CD4-positive, alpha-beta T cell treated with Interleukin-17A for 1 hour (primary cell): ENCODE results near the gene MINK1.
"Not testable (repeated sequence)": the region's sequence is repeated elsewhere in the genome, so short reads cannot be mapped to it uniquely, and the experiment has no call there.

Experiments
- DNase-seq: peaks from one replicate; pipeline ENCODE4 v3.0.0-alpha.2; 2020

The MINK1 gene

DNA sequence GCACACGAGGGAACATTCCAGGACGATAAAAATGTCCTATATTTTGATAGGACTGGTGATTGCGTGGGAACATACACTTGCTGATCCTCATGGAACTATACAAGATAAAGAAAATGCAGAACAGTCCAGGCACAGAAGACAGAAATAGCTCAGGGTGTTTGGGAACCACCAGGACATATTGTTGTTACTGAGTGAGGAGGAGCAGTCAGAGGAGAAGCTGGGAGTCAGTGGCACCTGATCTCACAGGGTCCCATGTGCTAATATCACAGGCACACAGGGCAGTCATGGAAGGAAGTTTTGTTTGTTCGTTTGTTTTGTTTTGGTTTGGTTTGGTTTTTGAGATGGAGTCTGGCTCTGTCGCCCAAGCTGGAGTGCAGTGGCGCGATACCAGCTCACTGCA lies 20.4 kb upstream of the MINK1 start:
- no peak for DNase-seq

DNA sequence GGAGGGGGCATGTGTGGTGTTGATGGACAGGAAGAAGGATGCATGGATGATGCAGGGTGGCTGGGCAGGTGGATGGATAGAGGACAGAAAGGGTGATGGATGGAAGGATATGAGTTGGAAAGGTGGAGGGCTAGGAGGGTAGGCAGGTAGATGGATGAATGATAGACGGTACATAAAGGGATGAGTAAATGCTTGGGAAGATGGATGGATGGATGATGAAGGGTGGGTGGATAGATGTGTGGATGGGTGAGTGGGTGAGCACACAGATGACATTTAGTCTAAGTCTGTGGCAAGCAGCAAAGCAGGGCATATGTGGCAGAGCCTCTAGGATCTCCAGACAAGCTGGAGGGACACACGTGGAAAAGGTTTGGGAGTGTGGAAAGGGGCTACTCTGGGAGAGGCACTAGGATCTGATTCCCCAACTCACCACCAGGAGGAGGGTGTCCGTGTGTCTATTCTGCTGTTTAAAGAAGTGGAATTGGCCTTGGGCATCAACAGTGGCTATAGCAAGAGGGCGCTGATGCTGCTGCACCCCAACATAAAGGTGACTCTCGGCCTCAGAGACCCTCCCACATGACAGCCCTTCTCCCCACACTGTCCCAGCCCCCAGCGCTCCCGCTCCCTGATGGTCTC lies 18.0 kb upstream of the MINK1 start:
- DNase-seq = no peak

DNA sequence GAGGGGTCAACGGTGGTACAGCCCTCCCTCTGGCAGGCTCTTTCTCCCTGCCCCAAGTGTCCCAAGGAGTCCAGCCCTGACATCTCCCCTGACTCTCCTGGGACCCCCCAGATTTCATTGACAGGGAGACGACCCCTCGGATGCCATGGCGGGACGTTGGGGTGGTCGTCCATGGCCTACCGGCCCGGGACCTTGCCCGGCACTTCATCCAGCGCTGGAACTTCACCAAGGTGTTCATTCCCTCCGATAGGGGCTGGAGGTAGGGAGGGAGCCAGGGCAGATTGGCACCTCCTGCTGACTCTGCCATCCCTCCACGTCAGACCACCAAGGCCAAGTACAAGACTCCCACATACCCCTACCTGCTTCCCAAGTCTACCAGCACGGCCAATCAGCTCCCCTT lies 16.3 kb upstream of the MINK1 start:
- DNase-seq = no peak

DNA sequence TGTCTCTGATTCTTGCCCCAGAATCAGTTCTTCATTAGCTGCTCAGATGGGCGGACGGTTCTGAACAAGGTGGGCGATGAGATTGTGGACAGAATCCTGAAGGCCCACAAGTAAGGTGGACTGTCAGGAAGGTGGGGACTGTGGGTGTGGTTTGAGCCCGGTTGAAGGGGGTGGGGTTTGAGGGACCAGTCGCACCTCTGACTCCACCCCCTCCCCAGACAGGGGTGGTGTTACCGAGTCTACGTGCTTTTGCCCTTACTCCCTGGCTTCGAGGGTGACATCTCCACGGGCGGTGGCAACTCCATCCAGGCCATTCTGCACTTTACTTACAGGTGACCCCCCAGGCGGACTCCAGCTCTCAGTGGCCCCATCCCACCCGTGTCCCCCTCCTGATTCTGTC lies 14.9 kb upstream of the MINK1 start:
- DNase-seq = no peak

DNA sequence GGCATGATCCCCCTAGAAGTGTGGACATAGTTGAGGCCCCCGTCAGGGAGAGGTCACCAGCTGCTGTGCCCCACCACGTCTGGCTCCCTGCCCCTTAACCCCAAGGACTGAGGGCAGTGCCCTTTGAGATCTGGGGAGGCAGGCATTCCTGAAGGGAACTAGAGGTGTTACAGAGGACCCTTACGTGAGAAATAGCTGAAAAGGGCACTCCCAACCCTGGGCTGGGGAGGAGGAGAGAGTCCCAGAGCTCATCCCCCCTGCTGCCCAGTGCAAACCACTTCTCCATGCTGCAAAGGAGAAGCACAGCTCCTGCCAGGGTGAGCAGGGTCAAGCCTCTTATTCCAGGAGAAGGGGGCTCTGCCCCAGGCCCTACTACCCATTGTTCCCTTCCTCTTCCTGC lies 10.3 kb upstream of the MINK1 start:
- DNase-seq = no peak

DNA sequence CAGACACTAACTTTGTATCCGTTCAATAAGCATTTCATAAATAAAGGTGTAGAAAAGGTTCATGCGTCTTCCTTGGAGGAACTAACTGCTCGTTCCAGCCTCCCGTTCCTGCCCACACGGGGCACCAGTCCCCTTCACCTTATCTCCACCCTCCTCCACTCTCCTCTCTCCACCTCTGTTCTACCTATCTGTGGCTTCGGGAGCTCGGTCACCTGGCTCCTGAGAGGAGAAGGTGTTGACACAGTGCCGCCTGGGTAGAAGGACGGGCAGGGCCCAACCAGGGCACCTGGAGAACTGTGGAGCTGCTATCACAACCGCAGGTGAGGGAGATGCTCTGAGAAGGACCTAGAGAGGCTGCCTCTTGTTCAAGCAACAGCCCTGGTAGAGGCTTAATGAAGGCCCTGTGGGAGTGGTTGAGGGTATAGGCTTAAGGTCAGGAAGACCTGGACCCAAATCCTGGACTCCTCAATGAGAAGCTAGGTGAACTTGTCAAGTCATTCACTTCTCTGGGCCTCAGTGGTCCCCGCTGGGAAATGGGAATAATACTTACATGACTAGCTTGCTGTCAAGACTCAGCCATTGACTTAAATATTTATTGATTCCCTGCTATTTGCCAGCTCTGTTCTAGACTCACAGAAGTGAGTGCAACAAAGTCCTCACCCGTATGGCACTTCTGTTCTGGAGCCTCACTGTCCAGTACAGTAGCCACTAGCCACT lies 9.6 kb upstream of the MINK1 start:
- no peak for DNase-seq

DNA sequence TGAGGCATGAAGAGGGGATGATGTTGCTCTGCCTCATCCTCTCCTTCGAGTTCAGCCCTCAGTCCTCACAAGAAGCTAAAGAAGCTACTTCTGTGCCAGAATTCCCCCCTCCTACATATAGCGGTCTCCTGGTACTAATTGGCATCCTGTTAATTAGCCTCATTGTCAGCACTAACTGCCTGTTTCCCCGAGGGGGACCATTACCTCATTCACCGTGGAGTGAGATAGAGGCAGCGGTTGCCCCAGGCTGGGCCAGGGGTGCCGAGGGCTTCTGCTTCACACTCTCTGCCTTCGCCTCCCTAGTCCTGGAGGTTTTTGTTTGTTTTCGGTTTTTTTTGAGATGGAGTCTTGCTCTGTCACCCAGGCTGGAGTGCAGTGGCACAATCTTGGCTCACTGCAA lies 5.7 kb upstream of the MINK1 start:
- DNase-seq = no peak

DNA sequence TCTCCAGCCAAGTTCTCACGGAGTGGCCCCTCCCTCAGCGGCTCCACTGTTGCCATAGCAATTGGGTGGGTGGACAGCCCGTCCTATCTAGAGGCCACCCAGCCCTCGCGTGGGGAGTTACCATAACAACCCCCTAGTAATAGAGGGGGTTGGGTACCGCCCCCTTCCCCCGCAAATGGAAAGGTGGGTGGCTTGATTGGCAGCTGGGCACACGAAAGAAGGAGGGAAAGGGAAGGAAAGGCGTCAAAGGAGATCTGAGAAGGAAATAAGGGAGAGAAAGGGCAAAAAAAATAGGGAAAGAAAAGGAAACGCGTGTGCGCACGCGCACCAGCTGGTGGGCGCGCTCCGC lies 337 bp upstream of the MINK1 start:
- DNase-seq = not testable (repeated sequence)

DNA sequence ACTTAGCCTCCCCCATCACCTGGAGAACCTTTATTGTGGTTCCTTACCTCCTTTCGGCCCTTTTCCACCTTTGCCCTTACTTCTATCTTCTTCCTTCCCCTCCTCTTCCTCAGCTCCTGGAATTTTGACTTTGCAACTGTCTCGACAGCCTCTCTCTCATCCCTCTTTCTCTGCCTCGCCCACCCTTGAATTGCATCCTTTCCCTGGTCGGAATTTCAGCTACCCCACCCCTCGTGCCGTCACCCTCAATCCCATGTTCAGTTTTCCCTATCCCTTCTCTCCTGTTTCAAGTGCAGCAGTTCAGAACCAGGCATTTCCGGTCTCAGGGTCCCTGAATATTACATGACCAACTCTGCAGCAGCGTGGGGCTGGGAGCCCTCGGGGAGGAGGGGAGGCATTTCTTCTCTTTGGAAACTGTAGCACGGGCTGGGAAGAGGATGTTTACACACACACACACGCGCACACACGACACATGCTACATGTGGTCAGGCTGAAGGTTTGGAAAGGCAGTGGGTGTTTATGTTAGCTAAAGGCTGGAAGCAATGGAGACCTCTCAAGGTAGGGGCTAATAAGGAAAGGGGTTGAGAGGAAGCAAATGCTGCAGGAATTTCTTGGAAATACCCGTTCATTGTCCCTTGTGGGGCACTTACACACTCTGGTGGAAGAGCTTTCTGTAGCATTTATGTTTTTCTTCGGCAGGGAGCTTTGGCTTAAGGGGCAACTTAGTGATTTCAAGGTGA lies 971 bp downstream of the MINK1 start:
- DNase-seq = no peak

DNA sequence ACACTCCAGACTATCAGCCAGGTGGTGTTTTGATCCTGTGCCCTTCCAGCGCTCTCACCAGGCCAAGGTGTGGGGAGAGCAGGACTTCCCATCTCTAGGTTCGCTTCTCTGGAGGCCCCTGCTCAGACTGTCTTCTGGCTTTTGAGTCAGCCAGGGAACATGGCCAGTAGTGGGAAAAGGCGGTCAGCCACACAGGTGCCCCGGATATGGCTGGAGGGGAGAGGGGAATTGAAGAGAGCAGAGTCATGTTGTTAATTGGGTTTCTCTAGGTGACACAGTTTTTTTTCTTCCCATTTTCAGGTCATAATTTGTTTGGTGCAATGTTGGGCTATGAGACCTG lies 1.5 kb downstream of the MINK1 start:
- no peak for DNase-seq

DNA sequence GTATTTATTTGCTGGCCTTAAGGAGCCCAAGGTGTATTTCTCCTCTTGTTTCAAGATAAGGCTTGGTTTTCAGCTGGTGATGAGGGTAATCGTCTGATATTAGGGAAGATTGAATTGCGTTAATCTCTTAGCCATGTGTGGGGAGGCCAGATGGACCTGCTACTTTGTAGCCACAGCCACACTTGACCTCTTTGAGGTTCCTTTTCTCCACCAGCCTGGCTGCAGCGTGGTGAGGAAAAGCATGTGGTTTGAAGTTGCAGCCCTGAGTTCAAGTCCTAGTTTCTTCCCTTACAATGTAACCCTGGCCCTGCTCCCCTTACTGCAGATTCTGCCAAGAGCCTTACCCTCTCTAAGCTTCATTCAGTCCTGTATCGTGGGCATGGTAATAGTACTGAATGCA lies 3.1 kb downstream of the MINK1 start:
- DNase-seq = no peak

DNA sequence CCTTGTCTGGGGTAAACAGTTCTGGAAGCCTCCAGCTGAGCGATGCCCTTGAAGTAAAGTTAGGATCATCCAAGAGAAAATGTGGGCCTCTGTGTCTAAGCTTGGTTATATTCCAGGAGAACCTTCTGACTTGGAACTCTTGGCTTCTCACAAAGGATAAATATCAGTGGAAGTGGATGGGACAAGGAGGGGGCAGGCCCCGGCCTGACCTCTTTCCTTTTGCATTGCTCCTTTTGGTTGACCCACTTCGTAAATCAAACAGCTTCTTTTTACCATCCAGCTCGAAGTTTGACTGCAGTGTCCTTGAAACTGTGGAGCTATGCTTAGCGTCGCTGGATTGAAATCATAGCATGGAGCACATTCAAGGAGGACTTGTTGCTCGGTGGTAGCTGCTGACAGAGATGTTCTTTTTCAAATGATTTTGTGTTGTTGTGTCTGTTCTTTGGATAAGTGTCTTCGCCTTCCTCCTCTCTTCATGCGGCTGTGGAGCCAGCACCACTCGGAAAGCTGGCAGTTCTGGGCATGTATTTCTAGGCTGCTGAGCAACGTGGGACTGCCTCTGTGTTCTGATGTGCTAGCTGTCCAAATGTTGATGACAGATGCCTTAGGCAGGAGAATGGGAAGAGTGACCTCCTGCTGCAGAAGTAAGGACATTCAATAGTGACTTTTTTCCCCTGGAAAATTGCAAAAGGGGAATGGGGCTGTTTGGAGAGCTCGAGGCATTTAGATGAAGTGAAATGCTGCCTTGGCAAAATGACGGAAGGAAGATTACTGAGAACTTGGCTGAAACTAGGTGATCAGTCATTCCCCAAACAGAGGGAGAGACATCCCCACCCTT lies 4.5 kb downstream of the MINK1 start:
- no peak for DNase-seq

DNA sequence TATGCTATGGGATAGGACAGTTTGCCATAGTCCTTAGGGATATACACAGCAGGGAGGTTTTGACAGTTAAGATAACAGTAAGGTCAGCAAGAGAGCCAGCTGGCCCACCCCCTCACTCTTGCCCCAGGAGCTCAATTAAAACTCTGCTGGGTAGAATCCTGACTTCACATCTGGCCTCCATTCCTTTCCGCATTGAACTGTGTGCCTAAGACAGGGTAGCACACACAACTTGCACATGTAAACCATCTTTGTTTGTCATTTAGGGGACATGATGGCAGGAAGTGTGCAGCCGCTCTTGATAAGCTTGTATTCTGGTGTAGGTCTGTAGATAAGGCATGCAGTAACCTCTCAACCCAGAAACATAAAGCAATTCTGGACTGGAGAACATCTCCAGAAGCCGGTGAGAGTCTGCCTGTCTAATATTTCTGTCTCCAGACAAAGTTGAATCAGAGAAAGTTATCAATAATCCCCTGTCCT lies 5.2 kb downstream of the MINK1 start:
- DNase-seq = no peak

DNA sequence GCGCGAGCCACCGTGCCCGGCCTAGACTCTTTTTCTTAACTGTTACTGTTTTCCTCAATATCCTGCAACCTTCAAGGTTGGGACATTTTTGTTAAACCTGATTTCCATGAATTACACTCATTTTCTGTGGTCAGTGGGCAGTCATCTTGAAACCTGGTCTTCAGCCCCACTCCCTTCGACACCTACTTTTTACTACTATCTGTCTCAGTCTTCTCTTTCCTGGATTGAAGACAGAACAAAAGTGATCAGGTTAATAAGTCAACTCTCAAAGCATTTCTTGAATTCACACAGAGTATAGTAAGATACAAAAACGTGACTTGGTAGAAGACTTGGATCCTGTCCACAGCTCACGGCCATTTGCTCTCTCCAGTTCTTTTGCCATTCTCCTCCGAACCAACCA lies 6.1 kb downstream of the MINK1 start:
- DNase-seq = no peak

DNA sequence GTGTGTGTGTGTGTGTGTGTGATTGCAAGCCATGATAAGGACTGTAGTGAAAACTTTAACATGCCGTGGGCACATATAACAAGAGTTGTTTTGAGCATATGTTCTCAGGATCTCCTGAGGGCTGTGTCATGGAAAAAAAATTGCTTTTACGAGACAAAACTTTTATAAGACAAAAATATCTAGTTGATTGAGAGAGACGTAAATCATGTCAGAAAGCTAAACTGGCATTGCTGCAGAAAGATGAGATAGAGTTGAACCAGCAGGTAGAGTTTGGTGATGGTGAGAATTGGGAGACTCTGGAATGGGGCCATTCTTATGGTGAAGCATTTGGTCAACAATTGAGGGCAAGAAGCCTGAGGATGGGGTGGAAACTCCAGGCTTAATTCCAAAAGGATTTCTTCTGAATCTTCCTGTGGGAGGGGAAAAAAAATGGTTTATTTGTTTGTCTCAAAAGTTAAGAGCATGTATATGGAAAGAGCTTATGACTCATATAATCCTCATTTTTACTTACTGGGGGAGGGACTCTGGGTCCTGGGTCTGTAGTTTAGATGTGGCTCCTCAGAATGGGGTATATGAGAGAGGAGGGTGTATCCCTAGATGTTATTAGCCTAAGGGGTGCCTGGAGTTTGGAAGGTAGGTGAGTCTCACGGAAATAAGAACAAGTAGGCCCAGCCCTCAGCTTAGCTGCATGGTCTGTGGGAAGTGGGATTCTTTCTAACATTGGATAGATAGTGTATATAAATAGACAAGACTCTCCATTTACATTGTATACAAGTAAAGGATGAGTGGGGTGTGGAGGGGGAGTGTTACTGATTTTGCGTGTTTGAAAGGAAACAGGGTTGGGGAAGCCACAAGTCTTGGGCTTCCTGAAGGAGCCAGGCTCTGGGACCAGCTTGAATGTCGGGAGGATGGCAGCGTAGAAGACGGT lies 7.1 kb downstream of the MINK1 start:
- DNase-seq = no peak

DNA sequence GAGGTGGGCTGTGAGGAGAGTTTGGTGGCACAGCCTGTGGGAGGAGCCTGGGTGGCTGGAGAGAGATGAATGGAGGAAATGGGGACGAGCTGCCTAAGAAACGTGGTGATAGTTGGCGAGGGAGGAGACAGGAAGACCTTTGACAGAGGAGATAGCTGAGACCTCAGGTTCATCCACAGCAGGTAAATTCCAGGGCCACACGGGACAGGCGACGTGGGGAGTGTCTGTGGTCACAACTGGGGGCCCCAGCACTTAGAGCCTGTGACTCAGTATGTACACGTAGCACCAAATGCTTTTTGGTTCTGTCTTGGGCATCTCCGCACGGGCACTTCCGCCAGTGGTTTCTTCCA lies 7.7 kb downstream of the MINK1 start:
- peak; percentile 25 for DNase-seq

DNA sequence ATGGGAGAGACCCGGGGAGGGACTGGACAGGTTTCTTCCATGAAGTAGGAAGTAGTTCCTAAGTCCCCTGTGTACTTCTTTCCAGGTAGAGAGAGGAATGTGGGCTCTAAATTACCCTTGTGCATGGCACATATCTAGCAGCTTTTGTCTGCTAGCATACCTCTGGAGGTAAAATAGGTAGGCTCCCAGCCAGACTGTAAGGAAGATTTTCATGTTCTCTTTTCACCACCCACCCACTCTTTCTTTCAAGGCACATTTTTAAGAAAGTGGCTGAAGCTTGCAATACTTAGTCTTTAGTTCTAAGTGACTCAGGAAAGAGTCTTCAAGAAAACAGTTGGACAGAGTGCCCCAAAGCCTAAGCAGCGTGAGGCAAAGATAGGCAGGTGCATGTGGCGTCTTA lies 9.2 kb downstream of the MINK1 start:
- no peak for DNase-seq

DNA sequence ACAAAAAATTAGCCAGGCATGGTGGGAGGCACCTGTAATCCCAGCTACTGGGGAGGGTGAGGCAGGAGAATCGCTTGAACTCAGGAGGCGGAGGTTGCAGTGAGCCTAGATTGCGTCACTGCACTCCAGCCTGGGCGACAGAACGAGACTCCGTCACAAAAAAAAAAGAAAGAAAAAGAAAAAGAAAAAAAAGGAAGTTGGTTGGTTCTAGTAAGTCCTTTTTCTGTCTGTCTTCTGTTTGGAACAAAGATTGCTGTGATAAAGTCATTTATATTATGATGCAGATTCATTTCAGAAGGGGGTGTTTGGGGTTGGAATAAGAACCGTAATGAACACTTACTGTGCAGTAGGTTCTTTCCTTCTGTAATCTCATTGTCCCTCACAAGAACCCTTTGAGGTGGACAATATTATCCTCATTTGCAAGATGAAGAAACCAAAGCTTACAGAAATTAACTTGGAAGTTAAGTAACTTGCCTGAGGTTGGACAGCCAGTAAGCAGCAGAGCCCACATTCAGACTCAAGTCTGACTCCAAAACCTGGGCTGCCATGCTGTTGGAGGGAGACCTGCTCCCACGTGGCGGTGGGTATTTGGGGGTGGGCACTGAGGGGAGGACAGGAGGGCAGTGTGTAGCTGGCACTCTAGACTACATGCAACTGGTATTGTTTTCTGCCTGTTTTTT lies 10.3 kb downstream of the MINK1 start:
- DNase-seq = no peak

DNA sequence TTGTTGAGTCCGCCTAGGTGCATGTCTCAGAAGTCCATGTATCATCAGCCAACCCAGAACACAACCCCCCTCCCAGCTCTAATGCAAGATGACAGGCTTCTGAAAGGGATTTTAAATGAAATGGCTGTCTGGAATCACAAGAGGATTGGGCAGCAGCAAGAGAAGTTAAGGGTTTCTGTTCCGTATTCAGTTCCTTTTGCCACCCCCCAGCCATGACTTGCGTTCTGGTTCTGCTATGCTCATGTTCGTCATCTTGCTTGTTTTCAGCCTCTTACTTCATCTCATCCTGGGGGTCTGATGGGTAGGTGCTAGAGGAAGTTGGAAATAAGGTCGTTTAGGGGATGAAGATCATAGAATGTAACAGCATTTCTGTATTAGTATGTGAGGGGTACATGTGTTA lies 12.0 kb downstream of the MINK1 start:
- no peak for DNase-seq

DNA sequence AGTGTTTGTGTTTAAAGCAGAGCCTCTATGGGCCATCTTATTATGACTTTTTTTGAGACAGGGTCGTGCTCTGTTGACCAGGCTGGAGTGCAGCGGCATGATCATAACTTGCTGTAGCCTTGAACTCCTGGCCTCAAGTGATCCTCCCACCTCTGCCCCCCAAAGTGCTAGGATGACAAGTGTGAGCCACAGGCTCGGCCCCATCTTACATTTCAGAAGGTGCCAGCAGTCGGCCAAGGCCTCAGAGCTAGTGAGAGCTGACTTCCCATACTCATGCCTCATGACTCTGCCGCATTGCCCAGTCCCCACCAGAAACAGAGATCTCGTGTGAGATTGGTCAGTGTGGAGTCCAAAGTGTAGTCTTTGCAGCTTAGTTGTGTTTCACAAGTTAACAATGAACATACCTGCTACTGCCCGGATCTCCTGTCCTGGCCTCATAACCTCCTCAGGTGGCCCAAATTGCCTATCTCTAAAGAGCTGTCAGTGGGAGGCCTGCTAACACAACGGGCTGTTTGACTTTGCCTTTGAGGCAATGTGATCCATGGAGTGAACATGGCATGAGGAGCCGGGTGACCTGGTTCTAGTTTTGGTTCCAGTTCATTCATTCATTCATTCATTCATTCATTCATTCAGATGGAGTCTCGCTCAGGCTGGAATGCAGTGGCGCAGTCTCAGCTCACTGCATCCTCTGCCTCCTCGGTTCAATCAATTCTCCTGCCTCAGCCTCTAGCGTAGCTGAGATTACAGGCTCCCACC lies 13.7 kb downstream of the MINK1 start:
- no peak for DNase-seq

DNA sequence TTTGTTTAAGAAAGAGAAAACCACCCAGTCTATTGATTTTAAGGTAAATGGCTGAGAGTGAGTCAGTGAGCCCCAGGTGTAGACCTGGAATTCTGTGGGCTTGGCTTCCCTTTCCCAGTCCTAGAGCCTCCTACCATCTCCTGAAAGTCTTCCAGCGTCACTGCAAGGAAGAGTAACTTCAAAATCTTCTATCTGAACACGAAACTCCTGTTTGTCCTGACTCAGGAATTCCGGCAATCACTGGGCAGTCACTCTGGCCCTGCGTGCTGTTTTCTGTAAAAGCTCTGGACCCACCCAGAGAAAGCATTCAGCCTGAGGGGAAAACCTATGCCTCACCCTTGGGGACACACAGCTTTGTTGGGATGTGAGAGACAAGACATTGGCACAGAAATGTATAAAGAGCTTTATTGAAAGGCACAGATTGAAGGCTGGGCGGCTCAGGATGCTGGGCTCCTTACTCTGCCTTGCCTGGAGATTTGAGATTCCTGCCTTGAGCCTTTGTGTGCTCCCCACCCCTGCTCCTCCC lies 15.9 kb downstream of the MINK1 start:
- no peak for DNase-seq
